ENCODE results near the gene SF3B3. TPM values are rescaled to one million over a fixed set of nuclear protein-coding genes. Genes with fewer than 3 reads are reported as not detected.

The SF3B3 gene
- total RNA-seq, 2 donors from 2014 or later: 94.6 to 123 TPM

DNA sequence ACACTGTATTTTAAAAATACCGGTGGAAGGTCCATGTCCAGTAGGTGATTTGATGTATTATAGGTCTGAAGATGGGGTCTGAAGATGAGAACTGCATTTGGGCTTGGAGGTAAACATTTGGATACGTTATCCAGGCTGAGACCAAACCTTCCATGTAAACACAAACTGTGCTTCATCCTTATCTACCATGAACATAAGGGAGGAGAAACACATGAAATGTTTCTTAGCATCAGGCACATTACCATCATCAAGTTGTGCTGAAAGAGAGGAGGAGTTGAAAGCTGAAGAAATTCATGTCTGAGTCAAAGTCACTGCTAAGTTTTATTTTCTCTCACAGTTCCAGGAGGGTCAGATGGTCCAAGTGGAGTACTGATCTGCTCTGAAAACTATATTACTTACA is 11.4 kb downstream of the SF3B3 start:
- no peaks in the 10 kb centered on the region for H3K4me1 ChIP-seq (ENCODE audit: control insufficient read depth in 1 of 2, low read depth in 2 of 2)
- ATAC-seq (ENCODE audit: insufficient number of reproducible peaks, low FRiP score, low read depth): no peak
- H3K9me3 ChIP-seq: no peaks in the 10 kb centered on the region
- no peak for DNase-seq (ENCODE audit: low spot score)
- no peak overlapping the region for H3K27ac ChIP-seq
- no peaks in the 10 kb centered on the region for H3K27me3 ChIP-seq (replicated peaks; ENCODE audit: insufficient read depth)
- H3K4me3 ChIP-seq: no peak overlapping the region
- TF ChIP-seq, protein P1, sequence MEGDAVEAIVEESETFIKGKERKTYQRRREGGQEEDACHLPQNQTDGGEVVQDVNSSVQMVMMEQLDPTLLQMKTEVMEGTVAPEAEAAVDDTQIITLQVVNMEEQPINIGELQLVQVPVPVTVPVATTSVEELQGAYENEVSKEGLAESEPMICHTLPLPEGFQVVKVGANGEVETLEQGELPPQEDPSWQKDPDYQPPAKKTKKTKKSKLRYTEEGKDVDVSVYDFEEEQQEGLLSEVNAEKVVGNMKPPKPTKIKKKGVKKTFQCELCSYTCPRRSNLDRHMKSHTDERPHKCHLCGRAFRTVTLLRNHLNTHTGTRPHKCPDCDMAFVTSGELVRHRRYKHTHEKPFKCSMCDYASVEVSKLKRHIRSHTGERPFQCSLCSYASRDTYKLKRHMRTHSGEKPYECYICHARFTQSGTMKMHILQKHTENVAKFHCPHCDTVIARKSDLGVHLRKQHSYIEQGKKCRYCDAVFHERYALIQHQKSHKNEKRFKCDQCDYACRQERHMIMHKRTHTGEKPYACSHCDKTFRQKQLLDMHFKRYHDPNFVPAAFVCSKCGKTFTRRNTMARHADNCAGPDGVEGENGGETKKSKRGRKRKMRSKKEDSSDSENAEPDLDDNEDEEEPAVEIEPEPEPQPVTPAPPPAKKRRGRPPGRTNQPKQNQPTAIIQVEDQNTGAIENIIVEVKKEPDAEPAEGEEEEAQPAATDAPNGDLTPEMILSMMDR (IDR thresholded peaks at IDR 0.05): no peak
- H3K36me3 ChIP-seq: peaks cover 85% of the 10 kb centered on the region

DNA sequence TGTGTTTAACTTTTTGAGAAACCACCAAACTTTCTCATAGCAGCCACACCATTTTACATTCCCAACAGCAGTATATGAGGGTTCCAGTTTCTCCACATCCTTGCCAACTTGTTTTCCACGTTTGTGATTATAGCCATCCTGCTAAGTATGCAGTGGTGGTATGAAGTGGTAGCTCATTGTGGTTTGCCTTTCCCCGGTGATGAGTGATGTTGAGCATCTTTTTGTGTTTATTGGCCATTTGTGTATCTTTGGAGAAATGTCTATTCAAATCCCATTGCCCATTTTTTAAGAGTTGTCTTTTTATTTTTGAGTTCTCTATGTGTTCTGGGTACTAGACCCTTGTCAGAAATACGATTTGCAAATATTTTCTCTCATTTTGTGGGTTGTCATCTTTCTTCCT is 17.4 kb downstream of the SF3B3 start:
- H3K4me3 ChIP-seq: no peak overlapping the region
- no peak overlapping the region for H3K27ac ChIP-seq
- no peaks in the 10 kb centered on the region for H3K27me3 ChIP-seq (replicated peaks; ENCODE audit: insufficient read depth)
- no peaks in the 10 kb centered on the region for H3K4me1 ChIP-seq (ENCODE audit: control insufficient read depth in 1 of 2, low read depth in 2 of 2)
- no peaks in the 10 kb centered on the region for H3K9me3 ChIP-seq
- ATAC-seq (ENCODE audit: insufficient number of reproducible peaks, low FRiP score, low read depth) (no peak), DNase-seq (ENCODE audit: low spot score) (no peak)
- peaks cover 82% of the 10 kb centered on the region for H3K36me3 ChIP-seq
- TF ChIP-seq, protein P1 (IDR thresholded peaks at IDR 0.05): no peak

DNA sequence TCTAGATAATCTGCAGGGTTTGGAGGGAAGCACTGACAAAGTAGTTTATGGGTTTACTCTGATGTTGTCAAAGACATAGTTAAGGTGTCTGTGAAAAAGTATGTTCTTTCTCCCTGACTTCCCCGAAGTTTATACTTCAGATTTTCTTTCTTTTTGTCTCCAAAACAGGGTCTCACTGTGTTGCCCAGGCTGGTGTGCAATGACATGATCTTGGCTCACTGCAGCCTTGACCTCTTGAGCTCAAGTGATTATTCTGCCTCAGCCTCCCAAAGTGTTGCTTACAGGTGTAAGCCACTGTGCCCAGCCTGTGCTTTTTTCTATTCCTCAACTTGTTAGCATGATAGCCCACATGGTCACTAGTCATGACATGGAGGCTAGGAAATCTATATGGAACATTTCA is 20.9 kb downstream of the SF3B3 start:
- Histone ChIP-seq H3K9me3 (no peaks in the 10 kb centered on the region), H3K27me3 (replicated peaks; ENCODE audit: insufficient read depth) (no peaks in the 10 kb centered on the region), H3K4me1 (ENCODE audit: control insufficient read depth in 1 of 2, low read depth in 2 of 2) (no peaks in the 10 kb centered on the region), H3K4me3 (no peak overlapping the region), H3K27ac (no peak overlapping the region), H3K36me3 (peaks cover 79% of the 10 kb centered on the region)
- ATAC-seq (ENCODE audit: insufficient number of reproducible peaks, low FRiP score, low read depth) (no peak), DNase-seq (ENCODE audit: low spot score) (no peak)
- TF ChIP-seq, protein P1 (IDR thresholded peaks at IDR 0.05): no peak

DNA sequence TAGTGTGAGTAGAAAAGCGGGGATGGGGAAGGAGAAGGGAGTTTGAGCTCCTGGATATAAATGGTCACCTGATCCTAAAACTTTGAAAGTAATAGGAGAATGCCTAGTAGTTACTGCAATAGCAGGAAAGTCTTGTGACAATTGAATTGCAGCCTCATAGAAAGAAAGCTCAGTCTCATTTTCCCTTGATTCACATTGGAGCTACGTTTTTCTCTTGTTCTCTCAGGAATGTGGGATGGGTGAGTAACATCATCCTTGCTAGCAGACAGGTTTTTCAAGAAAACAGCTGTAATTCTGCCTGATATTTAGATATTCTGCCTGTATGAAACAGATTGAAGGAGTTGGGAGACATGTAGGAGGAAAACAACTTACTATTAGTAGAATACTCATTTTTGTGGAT is 25.3 kb downstream of the SF3B3 start:
- no peak overlapping the region for H3K4me3 ChIP-seq
- no peak overlapping the region for H3K27ac ChIP-seq
- H3K4me1 ChIP-seq (ENCODE audit: control insufficient read depth in 1 of 2, low read depth in 2 of 2): no peaks in the 10 kb centered on the region
- no peaks in the 10 kb centered on the region for H3K9me3 ChIP-seq
- H3K27me3 ChIP-seq (replicated peaks; ENCODE audit: insufficient read depth): no peaks in the 10 kb centered on the region
- ATAC-seq (ENCODE audit: insufficient number of reproducible peaks, low FRiP score, low read depth) (no peak), DNase-seq (ENCODE audit: low spot score) (no peak)
- H3K36me3 ChIP-seq: peaks cover 76% of the 10 kb centered on the region
- TF ChIP-seq, protein P1 (IDR thresholded peaks at IDR 0.05): no peak

DNA sequence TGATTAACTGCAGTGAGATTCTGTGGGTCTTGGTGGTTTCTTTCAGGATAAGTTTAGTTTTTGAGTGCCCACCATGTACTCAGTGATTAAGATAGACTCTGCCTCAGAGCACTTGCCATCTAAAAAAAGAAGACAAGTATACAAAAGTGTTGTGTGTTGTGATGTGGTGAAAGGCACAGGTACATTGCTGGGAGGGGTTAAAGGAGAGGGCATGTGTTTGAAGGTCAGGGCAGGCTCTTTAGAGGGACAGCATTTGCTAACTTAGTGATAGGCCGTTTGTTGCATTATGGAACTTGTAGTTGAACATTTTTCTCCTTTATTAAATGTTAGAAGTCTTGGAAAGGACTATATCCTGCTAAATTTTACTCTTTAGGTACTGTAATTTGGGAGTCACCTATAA is 26.5 kb downstream of the SF3B3 start:
- Histone ChIP-seq H3K4me3 (no peak overlapping the region), H3K9me3 (no peaks in the 10 kb centered on the region), H3K27me3 (replicated peaks; ENCODE audit: insufficient read depth) (no peaks in the 10 kb centered on the region), H3K4me1 (ENCODE audit: control insufficient read depth in 1 of 2, low read depth in 2 of 2) (no peaks in the 10 kb centered on the region), H3K36me3 (peaks cover 73% of the 10 kb centered on the region), H3K27ac (no peak overlapping the region)
- ATAC-seq (ENCODE audit: insufficient number of reproducible peaks, low FRiP score, low read depth) (no peak), DNase-seq (ENCODE audit: low spot score) (no peak)
- TF ChIP-seq, protein P1 (IDR thresholded peaks at IDR 0.05): no peak

Data from thoracic aorta (tissue), 2 donors.